HepG2 (cell line): ENCODE measurements around the gene EPN2. TPM values are rescaled to one million over a fixed set of nuclear protein-coding genes. Genes with fewer than 3 reads are reported as not detected.
"Not testable (repeated sequence)": the region's sequence is repeated elsewhere in the genome, so short reads cannot be mapped to it uniquely, and the experiment has no call there.

Source experiments
- ATAC-seq: fragments of 200-7000 bp; cut with Tn5 transposase; 3 replicates; pipeline ENCODE4 v1.9.1; 2020; ENCODE audit warnings: mild to moderate bottlenecking, moderate library complexity
- BruUV-seq: library from RNA; stranded (reverse); fragments of 400-500 nt; replicated peaks from 2 replicates; lab custom pipeline; 2021; lab: Mats Ljungman, UMichigan
- CTCF ChIA-PET: fragments of 300-600 bp; formaldehyde crosslinking; extraction: SDS; loops from one replicate; lab custom pipeline; 2021; ENCODE audit warnings: low total read pairs, inconsistent platforms, low intra/inter-chr PET ratio; lab: Yijun Ruan, JAX
- POLR2A ChIA-PET: fragments of 350-600 bp; sonication (Branson Sonifier 250); formaldehyde crosslinking; loops from one replicate; lab custom pipeline; 2020; ENCODE audit warnings: antibody characterized with exemption, inconsistent platforms; lab: Yijun Ruan, JAX
- DNase-seq: peaks from one replicate; pipeline ENCODE4 v3.0.0-alpha.2; 2015; ENCODE audit warnings: low spot score
- FAIRE-seq: peaks from 3 replicates; lab custom pipeline; 2011; peaks lifted over from hg19 to GRCh38; lab: Jason Lieb, UNC
- H2AFZ ChIP-seq: one replicate; pipeline ENCODE4 v1.6.1; 2011; ENCODE audit warnings: low read length, inconsistent platforms
- H3K27ac ChIP-seq: fragments of 300-600 bp; 3 replicates; pipeline ENCODE4 v1.8.0; 2011; ENCODE audit warnings: mixed run types, mild to moderate bottlenecking, mixed read lengths, low read length, inconsistent platforms; ENCODE audit not compliant: insufficient read depth; ENCODE audit errors: extremely low read length
- H3K27me3 ChIP-seq, 2 experiments: fragments of 200-600 bp in 1 of 2; 2 replicates in 1 of 2; 3 replicates in 1 of 2; pipeline versions ENCODE4 v1.6.0 to v1.8.0; 2011; ENCODE audit warnings: low read length in 2 of 2, mild to moderate bottlenecking in 2 of 2, moderate library complexity in 2 of 2, inconsistent platforms in 1 of 2; ENCODE audit not compliant: insufficient read depth in 2 of 2, control insufficient read depth in 1 of 2
- H3K36me3 ChIP-seq, 2 experiments: fragments of 200-600 bp in 1 of 2; replicated peaks in 1 of 2; 2 replicates in 1 of 2; 3 replicates in 1 of 2; pipeline versions ENCODE4 v1.5.1 to v1.8.0; 2011; ENCODE audit warnings: low read length in 2 of 2, inconsistent platforms in 1 of 2; ENCODE audit not compliant: insufficient read depth in 2 of 2, control insufficient read depth in 1 of 2
- H3K4me1 ChIP-seq: 2 replicates; pipeline ENCODE4 v1.5.1; 2012; ENCODE audit warnings: low read length, inconsistent platforms; ENCODE audit not compliant: insufficient read depth
- H3K4me2 ChIP-seq: 2 replicates; pipeline ENCODE4 v1.6.0; 2011; ENCODE audit warnings: low read depth, low read length, inconsistent platforms
- H3K4me3 ChIP-seq, 3 experiments: fragments of 200-600 bp in 1 of 3; sonication (generic), shearing (Covaris generic) in 1 of 3; replicated peaks in 1 of 3; 2 replicates each; pipeline ENCODE4 v1.5.1; 2011 to 2016; ENCODE audit warnings: low read length in 3 of 3, inconsistent platforms in 2 of 3, low read depth in 2 of 3, mild to moderate bottlenecking in 2 of 3, control low read depth in 1 of 3, mixed read lengths in 1 of 3; ENCODE audit not compliant: insufficient read depth in 1 of 3
- H3K79me2 ChIP-seq: one replicate; pipeline ENCODE4 v1.6.1; 2011; ENCODE audit warnings: low read length, inconsistent platforms; ENCODE audit not compliant: insufficient read depth
- H3K9ac ChIP-seq: 2 replicates; pipeline ENCODE4 v1.6.0; 2011; ENCODE audit warnings: mild to moderate bottlenecking, low read depth, low read length, inconsistent platforms; ENCODE audit not compliant: insufficient read depth
- H3K9me3 ChIP-seq: 2 replicates; pipeline ENCODE4 v1.5.1; 2012; ENCODE audit warnings: mild to moderate bottlenecking, low read length
- H4K20me1 ChIP-seq: 2 replicates; pipeline ENCODE4 v1.6.0; 2011; ENCODE audit warnings: inconsistent platforms, mild to moderate bottlenecking, low read length, moderate library complexity; ENCODE audit not compliant: insufficient read depth
- WGBS: methylation state at CpG from one replicate; pipeline ENCODE4 v1.1.6; 2017; ENCODE audit warnings: low lambda C conversion rate; 5-methylcytosine and 5-hydroxymethylcytosine counted together
- in situ Hi-C: cut with HindIII; loops from 2 replicates; pipeline ENCODE4 v1.10.0; 2017; ENCODE audit warnings: low pct_unique_long_range_greater_than_20kb; ENCODE audit not compliant: extremely low pct_ligation_motif_present
- intact Hi-C: fragments of 100-400 bp; cut with micrococcal nuclease; formaldehyde crosslinking; loops from one replicate; pipeline ENCODE4 v1.10.0; 2022; ENCODE audit not compliant: unreplicated experiment
- polyA plus RNA-seq, 8 experiments: library from polyadenylated mRNA; depleted of rRNA in 3 of 8; stranded (reverse) in 7 of 8; unstranded in 1 of 8; fragments of >200 nt; fragmentation: Illumina TruSeq in 4 of 8; extraction: Trizol in 4 of 8; gene quantifications; 2 replicates each; pipeline versions ENCODE4 v1.2.1 to v1.2.3, GENCODE V29; 2011 to 2016; ENCODE audit warnings: low read depth in 4 of 8, missing spikeins in 1 of 8, mixed read lengths in 1 of 8; ENCODE audit not compliant: insufficient read depth in 1 of 8
- total RNA-seq, 5 experiments: library from RNA; depleted of rRNA; stranded (reverse); fragments of >200 nt; fragmentation: Illumina TruSeq; extraction: Trizol; gene quantifications; 2 replicates each; pipeline ENCODE4 v1.2.3, GENCODE V29; 2016; ENCODE audit warnings: low read depth in 1 of 5

EPN2 gene
- total and polyA plus RNA-seq, 2 of the 13 experiments (the other 11 are each of a cell fraction or from before 2014, with no cell fraction given), result 7.8 to 19.2 TPM

DNA sequence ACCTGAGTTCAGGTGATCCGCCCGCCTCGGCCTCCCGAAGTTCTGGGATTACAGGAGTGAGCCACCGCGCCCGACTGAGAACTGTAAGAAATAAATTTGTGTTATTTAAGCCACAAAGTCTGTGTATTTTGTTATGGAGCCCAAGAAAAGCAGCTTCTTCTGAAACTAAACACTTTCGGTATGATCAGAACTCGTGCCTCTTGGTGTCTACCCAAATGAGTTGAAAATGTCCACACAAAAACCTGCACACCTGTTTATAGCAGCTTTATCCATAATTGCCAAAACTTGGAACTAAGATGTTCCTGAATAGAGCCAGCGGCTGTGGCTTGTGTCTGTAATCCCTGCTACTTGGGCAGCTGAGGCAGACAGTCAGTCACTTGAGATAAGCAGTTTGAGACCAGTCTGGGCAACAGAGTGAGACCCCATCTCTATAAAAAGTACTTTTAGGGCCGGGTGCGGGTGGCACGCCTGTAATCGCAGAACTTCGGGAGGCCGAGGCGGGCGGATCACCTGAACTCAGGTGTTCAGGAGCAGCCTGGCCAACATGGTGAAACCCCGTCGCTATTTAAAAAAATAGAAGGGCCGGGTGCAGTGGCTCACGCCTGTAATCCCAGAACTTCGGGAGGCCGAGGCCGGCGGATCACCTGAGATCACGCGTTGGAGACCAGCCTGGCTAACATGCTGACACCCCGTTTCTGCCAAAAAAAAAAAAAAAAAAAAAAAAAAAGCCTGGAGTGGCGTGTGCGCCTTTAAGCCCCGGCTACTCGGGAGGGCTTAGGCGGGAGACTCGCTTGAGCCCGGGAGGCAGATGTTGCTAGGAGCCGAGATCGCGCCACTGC lies 48.1 kb upstream of the EPN2 start:
- H3K27ac ChIP-seq, H3K36me3 ChIP-seq, H3K27me3 ChIP-seq, H4K20me1 ChIP-seq, H2AFZ ChIP-seq, H3K4me3 ChIP-seq, POLR2A ChIA-PET, H3K4me1 ChIP-seq, H3K4me2 ChIP-seq, H3K9ac ChIP-seq, CTCF ChIA-PET, FAIRE-seq, intact Hi-C loops, H3K9me3 ChIP-seq, H3K79me2 ChIP-seq, in situ Hi-C loops, DNase-seq: not testable (repeated sequence)
- WGBS, result no CpG with 5 or more reads among the region's 39 CpGs
- peak; percentile 93 for ATAC-seq
- BruUV-seq, result TSS peak; percentile 98

DNA sequence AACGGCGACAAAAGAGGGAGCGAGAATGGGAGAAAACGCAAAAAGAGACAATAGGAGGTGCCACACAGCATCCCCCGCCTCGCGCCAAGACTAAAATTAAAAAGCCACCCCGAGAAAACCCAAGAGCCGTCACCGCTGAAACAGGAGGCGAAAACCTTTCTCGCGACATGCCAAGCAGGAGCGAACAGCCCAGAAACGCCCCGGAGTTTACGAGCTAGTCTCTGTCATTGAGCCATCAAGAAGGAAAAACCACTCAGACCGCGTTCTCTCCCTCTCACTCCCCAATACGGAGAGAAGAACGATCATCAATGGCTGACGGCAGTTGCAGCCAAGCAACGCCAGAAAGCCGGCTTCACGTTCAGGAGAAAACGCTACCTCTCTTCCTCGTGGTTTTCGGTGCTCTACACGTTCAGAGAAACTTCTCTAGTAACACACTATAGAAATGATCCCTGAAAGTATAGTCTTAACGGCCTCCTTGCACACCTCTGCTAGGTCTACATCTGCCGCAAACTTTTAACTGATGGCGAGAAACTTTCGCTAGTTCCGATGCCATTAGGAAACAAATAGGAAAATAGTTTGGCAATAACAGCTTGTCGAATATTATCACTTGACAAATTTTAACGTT lies 47.3 kb upstream of the EPN2 start:
- H3K4me2 ChIP-seq, H4K20me1 ChIP-seq, H3K9ac ChIP-seq, intact Hi-C loops, H2AFZ ChIP-seq, in situ Hi-C loops, H3K4me3 ChIP-seq, H3K79me2 ChIP-seq, ATAC-seq, DNase-seq, H3K4me1 ChIP-seq, H3K27ac ChIP-seq, H3K9me3 ChIP-seq, H3K27me3 ChIP-seq, CTCF ChIA-PET, POLR2A ChIA-PET, BruUV-seq, H3K36me3 ChIP-seq, FAIRE-seq: not testable (repeated sequence)
- WGBS, result no CpG with 5 or more reads among the region's 36 CpGs

DNA sequence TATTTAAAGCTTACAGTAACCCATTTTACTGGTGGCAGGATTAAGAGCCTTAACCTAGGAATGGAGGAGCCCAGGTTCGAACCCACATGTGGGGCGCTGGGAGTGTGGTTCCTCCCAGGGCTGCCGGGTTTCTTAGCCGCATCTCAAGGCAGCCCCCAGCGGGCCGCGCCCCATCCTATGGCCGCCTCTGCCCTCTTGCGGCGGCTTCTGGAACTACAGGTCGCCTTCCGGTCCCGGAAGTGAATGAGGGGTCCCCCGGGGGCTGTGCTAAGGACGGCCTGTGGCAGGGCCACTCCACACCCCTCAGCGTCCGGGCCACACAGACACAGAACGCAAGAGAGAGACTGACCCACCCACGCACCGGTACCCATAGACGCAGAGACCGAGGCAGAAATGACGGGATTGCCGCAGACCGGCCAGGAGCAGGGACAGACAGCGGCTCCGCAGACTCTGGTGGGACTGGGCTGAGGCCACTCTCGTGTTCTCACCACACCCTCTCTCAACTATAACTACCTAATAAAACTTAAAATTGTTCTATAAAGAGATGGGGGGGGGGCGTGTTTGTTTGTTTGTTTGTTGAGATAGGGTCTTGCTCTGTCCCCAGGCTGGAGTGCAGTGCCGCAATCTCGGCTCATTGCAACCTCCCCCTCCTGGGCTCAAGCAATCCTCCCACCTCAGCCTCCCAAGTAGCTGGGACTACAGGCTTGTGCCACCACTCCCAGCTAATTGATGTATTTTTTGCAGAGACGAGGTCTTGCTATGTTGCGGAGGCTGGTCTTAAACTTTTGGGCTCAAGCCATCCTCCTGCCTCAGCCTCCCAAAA lies 40.6 kb upstream of the EPN2 start:
- FAIRE-seq, in situ Hi-C loops, H3K9ac ChIP-seq, H3K27me3 ChIP-seq, CTCF ChIA-PET, POLR2A ChIA-PET, H3K9me3 ChIP-seq, DNase-seq, H3K36me3 ChIP-seq, H2AFZ ChIP-seq, H3K4me3 ChIP-seq, H3K79me2 ChIP-seq, H3K4me1 ChIP-seq, H3K27ac ChIP-seq, BruUV-seq, H3K4me2 ChIP-seq, H4K20me1 ChIP-seq, intact Hi-C loops: not testable (repeated sequence)
- peak; percentile 91 for ATAC-seq
- no CpG with 5 or more reads among the region's 33 CpGs for WGBS

DNA sequence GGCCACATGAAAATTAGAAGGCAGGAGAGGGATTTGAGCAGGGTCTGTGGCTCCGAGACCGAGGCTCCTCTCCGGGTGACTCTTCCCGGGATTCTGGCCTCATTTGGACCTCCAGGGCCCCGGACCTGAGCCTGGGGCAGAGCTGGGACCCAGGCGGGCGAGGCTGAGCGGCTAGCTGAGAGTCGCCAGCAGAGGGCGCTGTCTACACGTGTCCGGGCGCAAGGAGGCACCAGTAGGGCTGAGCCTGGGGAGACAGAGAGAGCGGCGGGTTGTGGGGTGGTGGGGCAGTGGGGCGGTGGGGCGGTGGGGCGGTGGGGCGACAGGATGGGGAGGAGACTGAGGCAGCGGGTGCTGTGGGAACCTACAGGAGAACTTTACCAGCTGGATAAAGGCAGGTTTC lies 34.7 kb upstream of the EPN2 start:
- ATAC-seq, result peak; percentile 98

More for the DNA sequence above, 34.7 kb upstream of the EPN2 start:
- H3K79me2 ChIP-seq, CTCF ChIA-PET, H2AFZ ChIP-seq, BruUV-seq, POLR2A ChIA-PET, H4K20me1 ChIP-seq, H3K9me3 ChIP-seq, H3K27me3 ChIP-seq, intact Hi-C loops, H3K27ac ChIP-seq, DNase-seq, H3K9ac ChIP-seq, H3K4me2 ChIP-seq, H3K4me3 ChIP-seq, in situ Hi-C loops, FAIRE-seq, H3K4me1 ChIP-seq, H3K36me3 ChIP-seq: not testable (repeated sequence)
- no CpG with 5 or more reads among the region's 20 CpGs for WGBS
